Measurements from ENCODE around the gene FOXQ1. TPM values are rescaled to one million over a fixed set of nuclear protein-coding genes. Genes with fewer than 3 reads are reported as not detected.

FOXQ1 gene
- total RNA-seq, 1 donor from 2014 or later, result 0.39 TPM

- H3K4me2 ChIP-seq (ENCODE audit: low read length), result no peak overlapping the region
These were observed 14.2 kb upstream of the FOXQ1 start for GRCh38 chr6:1297746-1298145.

GRCh38 chr6:1298768-1299167 lies 13.1 kb upstream of the FOXQ1 start:
- H3K36me3 Mint-ChIP-seq (ENCODE audit: low read depth, unreplicated experiment), result no peaks in the 10 kb centered on the region

More at GRCh38 chr6:1297746-1298145, 14.2 kb upstream of the FOXQ1 start:
- Histone ChIP-seq H2AFZ (ENCODE audit: low read depth, low read length) (no peak overlapping the region), H3K9me3 (ENCODE audit: insufficient read depth, low read depth, low read length) (peaks cover 3% of the 10 kb centered on the region), H3K4me1 (ENCODE audit: insufficient read depth, low read length) (no peaks in the 10 kb centered on the region), H3K79me2 (ENCODE audit: insufficient read depth, low read length) (no peaks in the 10 kb centered on the region), H3K27ac (ENCODE audit: low read depth, low read length) (no peak overlapping the region), H3K27me3 (ENCODE audit: insufficient read depth, low read length) (no peaks in the 10 kb centered on the region), H3K9ac (ENCODE audit: low read length) (no peak overlapping the region), H4K20me1 (ENCODE audit: insufficient read depth, low read length) (no peaks in the 10 kb centered on the region), H3K36me3 (ENCODE audit: insufficient read depth, low read length) (no peaks in the 10 kb centered on the region), H3K4me3 (ENCODE audit: insufficient read depth, low read depth, low read length) (no peak overlapping the region)
- FAIRE-seq, result peak; percentile 39
- Mint-ChIP-seq H3K4me1 (ENCODE audit: low read depth, unreplicated experiment) (peaks cover 6% of the 10 kb centered on the region), H3K4me3 (ENCODE audit: unreplicated experiment) (no peak overlapping the region), H3K9me3 (ENCODE audit: unreplicated experiment) (peaks cover 21% of the 10 kb centered on the region), H3K36me3 (ENCODE audit: low read depth, unreplicated experiment) (no peaks in the 10 kb centered on the region), H3K27me3 (ENCODE audit: low read depth, unreplicated experiment) (peaks cover 3% of the 10 kb centered on the region), H3K27ac (ENCODE audit: unreplicated experiment) (no peak overlapping the region)
- DNase-seq (ENCODE audit: low read depth), result no peak
- TF ChIP-seq EZH2 (IDR thresholded peaks at IDR 0.05; ENCODE audit: insufficient read depth, low read length), result no peak
- TF ChIP-seq CTCF (IDR thresholded peaks at IDR 0.05; ENCODE audit: insufficient read depth, low read depth, low read length), result no peak

More at GRCh38 chr6:1298768-1299167, 13.1 kb upstream of the FOXQ1 start:
- Histone ChIP-seq H3K27me3 (ENCODE audit: insufficient read depth, low read length) (no peaks in the 10 kb centered on the region), H2AFZ (ENCODE audit: low read depth, low read length) (no peak overlapping the region), H3K36me3 (ENCODE audit: insufficient read depth, low read length) (no peaks in the 10 kb centered on the region), H3K9me3 (ENCODE audit: insufficient read depth, low read depth, low read length) (peaks cover 3% of the 10 kb centered on the region), H4K20me1 (ENCODE audit: insufficient read depth, low read length) (no peaks in the 10 kb centered on the region), H3K4me1 (ENCODE audit: insufficient read depth, low read length) (no peaks in the 10 kb centered on the region), H3K9ac (ENCODE audit: low read length) (no peak overlapping the region), H3K27ac (ENCODE audit: low read depth, low read length) (no peak overlapping the region), H3K4me3 (ENCODE audit: insufficient read depth, low read depth, low read length) (no peak overlapping the region), H3K4me2 (ENCODE audit: low read length) (no peak overlapping the region), H3K79me2 (ENCODE audit: insufficient read depth, low read length) (no peaks in the 10 kb centered on the region)
- H3K4me1 Mint-ChIP-seq (ENCODE audit: low read depth, unreplicated experiment), result peaks cover 6% of the 10 kb centered on the region
- no peak for FAIRE-seq
- TF ChIP-seq CTCF (IDR thresholded peaks at IDR 0.05; ENCODE audit: insufficient read depth, low read depth, low read length) (no peak), EZH2 (IDR thresholded peaks at IDR 0.05; ENCODE audit: insufficient read depth, low read length) (no peak)
- H3K27me3 Mint-ChIP-seq (ENCODE audit: low read depth, unreplicated experiment), result peaks cover 3% of the 10 kb centered on the region
- no peak overlapping the region for H3K4me3 Mint-ChIP-seq (ENCODE audit: unreplicated experiment)
- peaks cover 16% of the 10 kb centered on the region for H3K9me3 Mint-ChIP-seq (ENCODE audit: unreplicated experiment)
- no peak for DNase-seq (ENCODE audit: low read depth)
- H3K27ac Mint-ChIP-seq (ENCODE audit: unreplicated experiment), result no peak overlapping the region
